PFSK-1 (cell line): ENCODE results near the gene BRSK2.

ENCODE experiments used
- FOXP2 ChIP-seq: optimal IDR thresholded peaks from 2 replicates; pipeline ENCODE3; 2011; ENCODE audit warnings: borderline replicate concordance, control low read depth, inconsistent platforms; ENCODE audit not compliant: insufficient read depth; ENCODE audit errors: extremely low read length, extremely low read depth
- POLR2AphosphoS5 ChIP-seq: IDR thresholded peaks from 2 replicates; pipeline ENCODE4 v1.6.1; 2012; ENCODE audit warnings: low read depth, mild to moderate bottlenecking, control low read depth, low read length, moderate library complexity
- SIN3A ChIP-seq: IDR thresholded peaks from 2 replicates; pipeline ENCODE4 v1.6.1; 2012; ENCODE audit warnings: mild to moderate bottlenecking, low read length, moderate library complexity, borderline replicate concordance; ENCODE audit not compliant: insufficient read depth
- TAF1 ChIP-seq: IDR thresholded peaks from 2 replicates; pipeline ENCODE4 v1.6.1; 2012; ENCODE audit warnings: low read length, control low read depth, borderline replicate concordance; ENCODE audit not compliant: insufficient read depth
- TF ChIP-seq, protein P1 (sequence below), 2 experiments: IDR thresholded peaks; 2 replicates each; pipeline versions ENCODE4 v1.6.1 to v1.8.0; 2011 to 2012; ENCODE audit warnings: low read depth in 2 of 2, low read length in 2 of 2, control low read depth in 1 of 2, inconsistent platforms in 1 of 2, mild to moderate bottlenecking in 1 of 2, moderate library complexity in 1 of 2; ENCODE audit not compliant: insufficient read depth in 1 of 2

DNA sequence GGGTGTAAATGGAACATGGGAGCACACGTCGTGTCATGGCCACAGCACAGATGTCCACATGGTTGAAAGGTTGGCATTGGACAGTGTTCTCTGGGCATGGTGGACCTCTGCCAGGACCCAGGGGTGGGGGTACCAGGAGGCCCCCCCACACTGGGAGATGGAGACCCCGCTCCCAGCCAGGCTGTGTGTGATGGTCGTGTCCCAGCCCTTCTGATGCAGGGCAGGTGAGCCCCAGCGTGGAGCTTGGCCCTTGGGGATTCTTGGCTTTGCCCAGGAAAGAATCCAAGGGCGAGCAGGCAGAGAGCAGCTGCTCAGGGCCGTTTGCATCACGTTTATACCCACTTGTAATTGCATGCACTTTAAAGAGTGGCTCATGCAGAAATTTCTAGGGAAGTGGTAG is 22.0 kb upstream of the BRSK2 start:
- TF ChIP-seq POLR2AphosphoS5 (no peak), SIN3A (no peak), TAF1 (no peak), FOXP2 (no peak)
- TF ChIP-seq, protein P1, sequence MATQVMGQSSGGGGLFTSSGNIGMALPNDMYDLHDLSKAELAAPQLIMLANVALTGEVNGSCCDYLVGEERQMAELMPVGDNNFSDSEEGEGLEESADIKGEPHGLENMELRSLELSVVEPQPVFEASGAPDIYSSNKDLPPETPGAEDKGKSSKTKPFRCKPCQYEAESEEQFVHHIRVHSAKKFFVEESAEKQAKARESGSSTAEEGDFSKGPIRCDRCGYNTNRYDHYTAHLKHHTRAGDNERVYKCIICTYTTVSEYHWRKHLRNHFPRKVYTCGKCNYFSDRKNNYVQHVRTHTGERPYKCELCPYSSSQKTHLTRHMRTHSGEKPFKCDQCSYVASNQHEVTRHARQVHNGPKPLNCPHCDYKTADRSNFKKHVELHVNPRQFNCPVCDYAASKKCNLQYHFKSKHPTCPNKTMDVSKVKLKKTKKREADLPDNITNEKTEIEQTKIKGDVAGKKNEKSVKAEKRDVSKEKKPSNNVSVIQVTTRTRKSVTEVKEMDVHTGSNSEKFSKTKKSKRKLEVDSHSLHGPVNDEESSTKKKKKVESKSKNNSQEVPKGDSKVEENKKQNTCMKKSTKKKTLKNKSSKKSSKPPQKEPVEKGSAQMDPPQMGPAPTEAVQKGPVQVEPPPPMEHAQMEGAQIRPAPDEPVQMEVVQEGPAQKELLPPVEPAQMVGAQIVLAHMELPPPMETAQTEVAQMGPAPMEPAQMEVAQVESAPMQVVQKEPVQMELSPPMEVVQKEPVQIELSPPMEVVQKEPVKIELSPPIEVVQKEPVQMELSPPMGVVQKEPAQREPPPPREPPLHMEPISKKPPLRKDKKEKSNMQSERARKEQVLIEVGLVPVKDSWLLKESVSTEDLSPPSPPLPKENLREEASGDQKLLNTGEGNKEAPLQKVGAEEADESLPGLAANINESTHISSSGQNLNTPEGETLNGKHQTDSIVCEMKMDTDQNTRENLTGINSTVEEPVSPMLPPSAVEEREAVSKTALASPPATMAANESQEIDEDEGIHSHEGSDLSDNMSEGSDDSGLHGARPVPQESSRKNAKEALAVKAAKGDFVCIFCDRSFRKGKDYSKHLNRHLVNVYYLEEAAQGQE (IDR thresholded peaks at IDR 0.05; ENCODE audit: insufficient read depth in 1 of 2, low read depth in 2 of 2, low read length in 2 of 2): no peak
